SK-N-SH (cell line): ENCODE results near the gene MICAL2. TPM values are rescaled to one million over a fixed set of nuclear protein-coding genes. Genes with fewer than 3 reads are reported as not detected.

Experiments used
- CTCF ChIA-PET: fragments of 300-600, 350-600 bp; formaldehyde crosslinking; extraction: SDS; loops from one replicate; lab custom pipeline; 2021; lab: Yijun Ruan, JAX
- POLR2A ChIA-PET: fragments of 350-600 bp; sonication (Branson Sonifier 250); formaldehyde crosslinking; extraction: SDS; loops from one replicate; lab custom pipeline; 2020; ENCODE audit warnings: antibody characterized with exemption, inconsistent platforms; lab: Yijun Ruan, JAX
- DNase-seq: peaks from one replicate; pipeline ENCODE4 v3.0.0; 2012
- H2AFZ ChIP-seq: fragments of 200-600 bp; sonication (generic); 2 replicates; pipeline ENCODE4 v1.8.1; 2016; ENCODE audit warnings: antibody characterized with exemption, mild to moderate bottlenecking, low read depth
- H3F3A ChIP-seq: fragments of 200-600 bp; sonication (generic); replicated peaks from 2 replicates; pipeline ENCODE3; 2016; ENCODE audit warnings: antibody characterized with exemption, mild to moderate bottlenecking; ENCODE audit not compliant: insufficient read depth
- H3K27ac ChIP-seq, 2 experiments: fragments of 200-500 bp in 1 of 2; fragments of 200-600 bp in 1 of 2; sonication (Bioruptor generic) in 1 of 2; sonication (generic), shearing (Covaris generic) in 1 of 2; 2 replicates each; pipeline versions ENCODE4 v1.5.1 to v1.6.1; 2014 to 2016; ENCODE audit warnings: low read depth in 2 of 2, inconsistent platforms in 1 of 2, low read length in 1 of 2, mild to moderate bottlenecking in 1 of 2, mixed read lengths in 1 of 2
- H3K27me3 ChIP-seq: fragments of 200-600 bp; sonication (generic), shearing (Covaris generic); 2 replicates; pipeline ENCODE4 v1.6.1; 2016; ENCODE audit warnings: mixed run types; ENCODE audit not compliant: insufficient read depth
- H3K36me3 ChIP-seq, 2 experiments: fragments of 200-500 bp in 1 of 2; fragments of 200-600 bp in 1 of 2; sonication (Bioruptor generic) in 1 of 2; sonication (generic) in 1 of 2; replicated peaks in 1 of 2; 2 replicates each; pipeline versions ENCODE3 to v1.5.1; 2014 to 2016; ENCODE audit warnings: low read length in 1 of 2, mild to moderate bottlenecking in 1 of 2; ENCODE audit not compliant: insufficient read depth in 2 of 2, control insufficient read depth in 1 of 2
- H3K4me1 ChIP-seq, 2 experiments: fragments of 200-500 bp in 1 of 2; fragments of 200-600 bp in 1 of 2; sonication (Bioruptor generic) in 1 of 2; sonication (generic), shearing (Covaris generic) in 1 of 2; 2 replicates each; pipeline versions ENCODE4 v1.5.1 to v1.6.1; 2014 to 2016; ENCODE audit warnings: low read depth in 1 of 2, low read length in 1 of 2, mixed run types in 1 of 2; ENCODE audit not compliant: insufficient read depth in 2 of 2, control insufficient read depth in 1 of 2
- H3K4me2 ChIP-seq: fragments of 200-600 bp; sonication (generic), shearing (Covaris generic); 2 replicates; pipeline ENCODE4 v1.6.1; 2017; ENCODE audit warnings: mixed run types
- H3K4me3 ChIP-seq, 2 experiments: fragments of 200-500 bp in 1 of 2; fragments of 200-600 bp in 1 of 2; sonication (Bioruptor generic) in 1 of 2; sonication (generic), shearing (Covaris generic) in 1 of 2; 2 replicates each; pipeline versions ENCODE4 v1.5.1 to v1.8.1; 2014 to 2016; ENCODE audit warnings: low read depth in 2 of 2, inconsistent platforms in 1 of 2, low read length in 1 of 2, mild to moderate bottlenecking in 1 of 2, mixed read lengths in 1 of 2, moderate library complexity in 1 of 2
- H3K79me2 ChIP-seq: fragments of 200-600 bp; sonication (generic); 2 replicates; pipeline ENCODE4 v1.8.1; 2017; ENCODE audit warnings: mild to moderate bottlenecking; ENCODE audit not compliant: insufficient read depth
- H3K9ac ChIP-seq: fragments of 200-600 bp; sonication (generic); 2 replicates; pipeline ENCODE4 v1.6.1; 2017; ENCODE audit warnings: mixed run types
- H3K9me2 ChIP-seq: fragments of 200-600 bp; sonication (generic); 2 replicates; pipeline ENCODE4 v1.6.1; 2017; ENCODE audit warnings: mixed run types
- H3K9me3 ChIP-seq: fragments of 200-600 bp; sonication (generic); 2 replicates; pipeline ENCODE4 v1.6.1; 2017; ENCODE audit warnings: mixed run types, mild to moderate bottlenecking, moderate library complexity
- H4K20me1 ChIP-seq: fragments of 200-600 bp; sonication (generic); 2 replicates; pipeline ENCODE4 v1.6.1; 2017; ENCODE audit warnings: mild to moderate bottlenecking, mixed run types; ENCODE audit not compliant: insufficient read depth
- CHD2 ChIP-seq: fragments of 150-350 bp; IDR thresholded peaks from 2 replicates; pipeline ENCODE4 v1.6.1; 2018; ENCODE audit warnings: low read length; ENCODE audit not compliant: partially characterized antibody
- FOXM1 ChIP-seq: IDR thresholded peaks from 2 replicates; pipeline ENCODE4 v1.4.0; 2012; ENCODE audit warnings: low read depth, mild to moderate bottlenecking
- GABPA ChIP-seq: IDR thresholded peaks from 2 replicates; pipeline ENCODE4 v1.4.0; 2012; ENCODE audit warnings: low read depth, mild to moderate bottlenecking
- JUND ChIP-seq: IDR thresholded peaks from 2 replicates; pipeline ENCODE4 v1.4.0; 2012
- MEF2A ChIP-seq: IDR thresholded peaks from 2 replicates; pipeline ENCODE4 v1.4.0; 2012; ENCODE audit warnings: low read depth, borderline replicate concordance
- MXI1 ChIP-seq: IDR thresholded peaks from 2 replicates; pipeline ENCODE4 v1.6.1; 2012; ENCODE audit warnings: mild to moderate bottlenecking, low read depth, low read length, improper control_type of control experiment
- NFIC ChIP-seq: IDR thresholded peaks from 2 replicates; pipeline ENCODE4 v1.4.0; 2012; ENCODE audit warnings: borderline replicate concordance
- RXRA ChIP-seq: IDR thresholded peaks from 2 replicates; pipeline ENCODE4 v1.4.0; 2012; ENCODE audit warnings: low read depth, mild to moderate bottlenecking, borderline replicate concordance
- SIN3A ChIP-seq: IDR thresholded peaks from 2 replicates; pipeline ENCODE4 v1.6.1; 2012; ENCODE audit warnings: low read depth, mild to moderate bottlenecking, low read length, moderate library complexity, borderline replicate concordance
- SMC3 ChIP-seq: IDR thresholded peaks from 2 replicates; pipeline ENCODE4 v1.6.1; 2012; ENCODE audit warnings: low read depth, low read length, improper control_type of control experiment
- TAF1 ChIP-seq: IDR thresholded peaks from 2 replicates; pipeline ENCODE4 v1.6.1; 2012; ENCODE audit warnings: low read depth, mild to moderate bottlenecking, low read length, moderate library complexity, borderline replicate concordance
- WGBS: methylation state at CpG from one replicate; pipeline ENCODE4 v1.1.6; 2017; ENCODE audit warnings: low lambda C conversion rate; 5-methylcytosine and 5-hydroxymethylcytosine counted together
- polyA plus RNA-seq, 3 experiments: library from polyadenylated mRNA; depleted of rRNA; stranded (reverse); fragments of >200 nt; gene quantifications; 2 replicates each; pipeline ENCODE4 v1.2.3, GENCODE V29; 2012
- TF ChIP-seq, protein P1 (sequence below): IDR thresholded peaks from 2 replicates; pipeline ENCODE4 v1.4.0; 2012; ENCODE audit warnings: low read depth, borderline replicate concordance

MICAL2 gene
- polyA plus RNA-seq, 1 of the 3 experiments (the other 2 are of a cell fraction), result 54.6 TPM

DNA sequence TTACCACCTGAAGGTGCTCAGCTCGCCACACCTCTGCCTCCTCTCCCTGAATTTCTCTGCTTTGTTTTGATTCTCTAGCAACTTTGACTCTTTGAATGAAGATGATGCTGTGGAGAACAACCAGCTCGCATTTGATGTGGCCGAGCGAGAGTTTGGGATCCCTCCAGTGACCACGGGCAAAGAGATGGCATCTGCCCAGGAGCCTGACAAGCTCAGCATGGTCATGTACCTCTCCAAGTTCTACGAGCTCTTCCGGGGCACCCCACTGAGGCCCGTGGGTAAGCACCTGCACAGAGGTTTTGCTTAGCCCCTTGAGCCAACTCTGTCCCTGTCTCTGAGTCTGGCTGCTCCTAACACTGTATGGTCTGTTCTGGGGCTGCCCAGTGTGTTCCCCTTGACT, 115.7 kb downstream of the MICAL2 start:
- no peak overlapping the region for H2AFZ ChIP-seq
- H3K79me2 ChIP-seq, result peaks cover 21% of the 10 kb centered on the region; the same call in 1 of the 2 replicates
- H3K9me2 ChIP-seq, result no peaks in the 10 kb centered on the region
- TF ChIP-seq RXRA (no peak), SIN3A (no peak)
- CTCF ChIA-PET, result interaction anchor here (0.8 to 5.4 kb wide), 3 partner anchors 9 to 178 kb away, joined by 3 to 48 read pairs (median 4); no protein-coding TSS in a partner anchor
- H3K27me3 ChIP-seq, result no peaks in the 10 kb centered on the region
- no peak overlapping the region for H3K4me2 ChIP-seq
- peaks cover 48 to 78% of the 10 kb centered on the region in 2 experiments for H3K36me3 ChIP-seq
- peaks cover 0 to 12% of the 10 kb centered on the region in 2 experiments; a peak in 1 of 4 replicates for H3K4me1 ChIP-seq
- no peak for DNase-seq
- peak overlapping the region in 1 of 2 experiments; percentile 85; a peak in 1 of 4 replicates for H3K27ac ChIP-seq
- H4K20me1 ChIP-seq, result no peaks in the 10 kb centered on the region
- no peak overlapping the region for H3K9ac ChIP-seq
- POLR2A ChIA-PET, result no interaction called here
- peaks cover 62% of the 10 kb centered on the region for H3F3A ChIP-seq
- no peaks in the 10 kb centered on the region for H3K9me3 ChIP-seq
- no peak overlapping the region for H3K4me3 ChIP-seq
- WGBS, result 94% methylated on average over 8 of the region's 8 CpGs

DNA sequence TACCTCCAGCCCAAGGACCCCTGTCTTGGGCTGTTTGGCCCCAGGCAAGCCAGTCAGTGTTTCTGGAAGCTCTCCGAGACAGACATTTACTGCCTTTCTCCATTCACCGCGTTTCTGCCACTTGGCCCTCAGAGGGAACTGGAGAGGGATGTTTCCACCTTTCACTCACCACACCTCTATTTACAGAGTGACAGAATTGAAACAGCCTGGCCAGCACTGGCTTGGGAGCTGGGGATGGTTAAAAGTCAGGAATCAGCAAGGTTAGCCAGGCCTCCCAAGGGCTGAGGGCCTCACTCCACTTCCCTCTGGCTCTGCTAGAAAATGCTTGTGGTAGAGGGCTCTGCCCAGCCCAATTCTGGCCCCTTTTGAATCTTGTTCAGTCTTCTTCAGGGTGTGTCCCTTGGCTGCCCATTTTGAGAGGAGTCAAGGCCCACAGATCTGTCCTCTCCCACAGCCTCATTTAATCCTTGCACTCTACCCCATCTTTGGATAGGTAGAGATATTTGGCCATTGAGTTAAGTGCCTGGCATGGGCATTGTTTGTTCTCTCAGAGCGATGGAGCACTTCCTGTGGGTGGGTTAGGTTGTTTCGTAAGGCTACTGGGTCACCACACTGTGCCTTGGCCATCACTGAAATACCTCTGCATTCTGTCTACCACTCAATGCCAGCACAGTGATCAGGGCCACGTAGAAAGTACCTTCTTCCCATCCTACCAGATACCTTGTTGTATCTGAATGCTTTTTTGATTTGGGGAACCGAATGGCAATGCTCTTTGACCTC, 119.2 kb downstream of the MICAL2 start:
- Histone ChIP-seq H3K27ac (peak overlapping the region in 1 of 2 experiments; percentile 97; a peak in 2 of 4 replicates), H3K36me3 (peaks cover 36 to 82% of the 10 kb centered on the region in 2 experiments)

More for the DNA sequence above, 119.2 kb downstream of the MICAL2 start:
- Histone ChIP-seq H3K4me2 (no peak overlapping the region), H3K79me2 (peaks cover 27% of the 10 kb centered on the region), H3K4me3 (no peak overlapping the region), H3K9me3 (no peaks in the 10 kb centered on the region), H4K20me1 (no peaks in the 10 kb centered on the region), H3F3A (peaks cover 73% of the 10 kb centered on the region), H3K9ac (no peak overlapping the region), H2AFZ (no peak overlapping the region), H3K27me3 (no peaks in the 10 kb centered on the region), H3K9me2 (no peaks in the 10 kb centered on the region), H3K4me1 (peaks cover 0 to 23% of the 10 kb centered on the region in 2 experiments; a peak in 2 of 4 replicates)
- POLR2A ChIA-PET, result no interaction called here
- no peak for TF ChIP-seq MXI1
- TF ChIP-seq MEF2A, result no peak
- no peak for TF ChIP-seq CHD2
- TF ChIP-seq SMC3, result no peak
- TF ChIP-seq JUND, result no peak
- no peak for TF ChIP-seq FOXM1
- TF ChIP-seq, protein P1, sequence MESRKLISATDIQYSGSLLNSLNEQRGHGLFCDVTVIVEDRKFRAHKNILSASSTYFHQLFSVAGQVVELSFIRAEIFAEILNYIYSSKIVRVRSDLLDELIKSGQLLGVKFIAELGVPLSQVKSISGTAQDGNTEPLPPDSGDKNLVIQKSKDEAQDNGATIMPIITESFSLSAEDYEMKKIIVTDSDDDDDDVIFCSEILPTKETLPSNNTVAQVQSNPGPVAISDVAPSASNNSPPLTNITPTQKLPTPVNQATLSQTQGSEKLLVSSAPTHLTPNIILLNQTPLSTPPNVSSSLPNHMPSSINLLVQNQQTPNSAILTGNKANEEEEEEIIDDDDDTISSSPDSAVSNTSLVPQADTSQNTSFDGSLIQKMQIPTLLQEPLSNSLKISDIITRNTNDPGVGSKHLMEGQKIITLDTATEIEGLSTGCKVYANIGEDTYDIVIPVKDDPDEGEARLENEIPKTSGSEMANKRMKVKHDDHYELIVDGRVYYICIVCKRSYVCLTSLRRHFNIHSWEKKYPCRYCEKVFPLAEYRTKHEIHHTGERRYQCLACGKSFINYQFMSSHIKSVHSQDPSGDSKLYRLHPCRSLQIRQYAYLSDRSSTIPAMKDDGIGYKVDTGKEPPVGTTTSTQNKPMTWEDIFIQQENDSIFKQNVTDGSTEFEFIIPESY, result no peak
- TF ChIP-seq TAF1, result no peak
- TF ChIP-seq GABPA, result no peak
- TF ChIP-seq NFIC, result no peak
- 90% methylated on average over 7 of the region's 7 CpGs for WGBS
- DNase-seq, result no peak
- CTCF ChIA-PET, result interaction anchor here (0.7 to 1.0 kb wide), 2 partner anchors 8 to 45 kb away, joined by 3 to 5 read pairs; no protein-coding TSS in a partner anchor
